ENCODE data around the gene ZBTB20. TPM values are rescaled to one million over a fixed set of nuclear protein-coding genes. Genes with fewer than 3 reads are reported as not detected.

Gene ZBTB20
- total RNA-seq, 5 donors from 2014 or later (not counting 1 experiment from before 2014, with no cell fraction given), result 43.1 to 80.7 (median 48.4) TPM

GRCh38 chr3:114442246-114442645 lies 704.8 kb downstream of the ZBTB20 start:
- H3K36me3 ChIP-seq (ENCODE audit: control insufficient read depth in 2 of 2, extremely low read depth in 1 of 2, insufficient read depth in 1 of 2, low read length in 1 of 2), result no peaks in the 10 kb centered on the region
- H3K4me1 Mint-ChIP-seq, result peaks cover 0 to 4% (median 0%) of the 10 kb centered on the region in 3 donors
- no peaks in the 10 kb centered on the region for H3K9me3 ChIP-seq
- DNase-seq, result no peak
- no peaks in the 10 kb centered on the region for H3K4me1 ChIP-seq (ENCODE audit: control insufficient read depth in 1 of 2, extremely low read depth in 1 of 2, insufficient read depth in 2 of 2, low read length in 2 of 2)
- H3K36me3 Mint-ChIP-seq, result peaks cover 3% of the 10 kb centered on the region
- POLR2A ChIA-PET, result no interaction called here
- H3K4me3 ChIP-seq (ENCODE audit: control insufficient read depth in 1 of 2, extremely low read depth in 1 of 2, low read length in 1 of 2), result no peak overlapping the region
- no peak overlapping the region for H3K4me3 Mint-ChIP-seq
- H3K27me3 ChIP-seq (replicated peaks in 1 of 2; ENCODE audit: control insufficient read depth in 2 of 2, extremely low read depth in 1 of 2, insufficient read depth in 2 of 2, low read length in 1 of 2), result no peaks in the 10 kb centered on the region
- no peaks in the 10 kb centered on the region for H3K27me3 Mint-ChIP-seq
- no peaks in the 10 kb centered on the region for H3K9me3 Mint-ChIP-seq
- ATAC-seq (replicated peaks in 1 of 4), result no peak
- H3K27ac ChIP-seq (ENCODE audit: low read length), result no peak overlapping the region
- CTCF ChIA-PET, result no interaction called here
- H3K27ac Mint-ChIP-seq, result no peak overlapping the region

- no peaks in the 10 kb centered on the region for H3K9me3 Mint-ChIP-seq
- H3K4me1 ChIP-seq (ENCODE audit: control insufficient read depth in 1 of 2, extremely low read depth in 1 of 2, insufficient read depth in 2 of 2, low read length in 2 of 2), result no peaks in the 10 kb centered on the region
- H3K36me3 ChIP-seq (ENCODE audit: control insufficient read depth in 2 of 2, extremely low read depth in 1 of 2, insufficient read depth in 1 of 2, low read length in 1 of 2), result no peaks in the 10 kb centered on the region
- no peak overlapping the region for H3K27ac Mint-ChIP-seq
- no peaks in the 10 kb centered on the region for H3K9me3 ChIP-seq
- no peaks in the 10 kb centered on the region for H3K27me3 ChIP-seq (replicated peaks in 1 of 2; ENCODE audit: control insufficient read depth in 2 of 2, extremely low read depth in 1 of 2, insufficient read depth in 2 of 2, low read length in 1 of 2)
- POLR2A ChIA-PET, result interaction anchor here in 1 of 2 donors (0.6 kb wide), 1 partner anchor 9 kb away, joined by 6 read pairs; no protein-coding TSS in a partner anchor
- 100% methylated on average over 3 of the region's 10 CpGs for WGBS (ENCODE audit: insufficient coverage)
- ATAC-seq (replicated peaks in 1 of 4) (no peak), DNase-seq (no peak)
- no peak overlapping the region for H3K27ac ChIP-seq (ENCODE audit: low read length)
- peaks cover 0 to 7% (median 0%) of the 10 kb centered on the region in 3 donors for H3K4me1 Mint-ChIP-seq
- no peak overlapping the region for H3K4me3 ChIP-seq (ENCODE audit: control insufficient read depth in 1 of 2, extremely low read depth in 1 of 2, low read length in 1 of 2)
- no peaks in the 10 kb centered on the region for H3K27me3 Mint-ChIP-seq
- CTCF ChIA-PET, result interaction anchor here in 1 of 2 donors (0.5 kb wide), 1 partner anchor 32 kb away, joined by 3 read pairs; no protein-coding TSS in a partner anchor
- peaks cover 3% of the 10 kb centered on the region for H3K36me3 Mint-ChIP-seq
- no peak overlapping the region for H3K4me3 Mint-ChIP-seq
Observed at GRCh38 chr3:114441386-114441785, 705.7 kb downstream of the ZBTB20 start.

GRCh38 chr3:114440700-114441099 lies 706.4 kb downstream of the ZBTB20 start:
- CTCF ChIA-PET, result no interaction called here
- H3K36me3 ChIP-seq (ENCODE audit: control insufficient read depth in 2 of 2, extremely low read depth in 1 of 2, insufficient read depth in 1 of 2, low read length in 1 of 2), result no peaks in the 10 kb centered on the region
- no peaks in the 10 kb centered on the region for H3K9me3 Mint-ChIP-seq

GRCh38 chr3:114439284-114439683 lies 707.8 kb downstream of the ZBTB20 start:
- Histone ChIP-seq H3K36me3 (ENCODE audit: control insufficient read depth in 2 of 2, extremely low read depth in 1 of 2, insufficient read depth in 1 of 2, low read length in 1 of 2) (no peaks in the 10 kb centered on the region), H3K4me3 (ENCODE audit: control insufficient read depth in 1 of 2, extremely low read depth in 1 of 2, low read length in 1 of 2) (no peak overlapping the region), H3K9me3 (no peaks in the 10 kb centered on the region), H3K27ac (ENCODE audit: low read length) (no peak overlapping the region), H3K4me1 (ENCODE audit: control insufficient read depth in 1 of 2, extremely low read depth in 1 of 2, insufficient read depth in 2 of 2, low read length in 2 of 2) (no peaks in the 10 kb centered on the region), H3K27me3 (replicated peaks in 1 of 2; ENCODE audit: control insufficient read depth in 2 of 2, extremely low read depth in 1 of 2, insufficient read depth in 2 of 2, low read length in 1 of 2) (no peaks in the 10 kb centered on the region)
- no peaks in the 10 kb centered on the region for H3K27me3 Mint-ChIP-seq
- ChIA-PET CTCF (interaction anchor here in 1 of 2 donors (0.5 to 0.9 kb wide), 2 partner anchors 284 to 871 kb away, joined by 4 to 6 read pairs; no protein-coding TSS in a partner anchor), POLR2A (no interaction called here)
- no peaks in the 10 kb centered on the region for H3K9me3 Mint-ChIP-seq
- no peak for DNase-seq
- H3K4me3 Mint-ChIP-seq, result no peak overlapping the region
- peaks cover 7% of the 10 kb centered on the region for H3K36me3 Mint-ChIP-seq
- peaks cover 0 to 7% (median 0%) of the 10 kb centered on the region in 3 donors for H3K4me1 Mint-ChIP-seq
- ATAC-seq (replicated peaks in 1 of 4), result no peak
- no peak overlapping the region for H3K27ac Mint-ChIP-seq
- WGBS (ENCODE audit: insufficient coverage), result no CpG with 5 or more reads among the region's 1 CpG

More at GRCh38 chr3:114440700-114441099, 706.4 kb downstream of the ZBTB20 start:
- no peak overlapping the region for H3K4me3 Mint-ChIP-seq
- no peak overlapping the region for H3K4me3 ChIP-seq (ENCODE audit: control insufficient read depth in 1 of 2, extremely low read depth in 1 of 2, low read length in 1 of 2)
- H3K27ac ChIP-seq (ENCODE audit: low read length), result no peak overlapping the region
- no peak for ATAC-seq (replicated peaks in 1 of 4)
- no peak for DNase-seq
- POLR2A ChIA-PET, result no interaction called here
- H3K27ac Mint-ChIP-seq, result no peak overlapping the region
- no peaks in the 10 kb centered on the region for H3K4me1 ChIP-seq (ENCODE audit: control insufficient read depth in 1 of 2, extremely low read depth in 1 of 2, insufficient read depth in 2 of 2, low read length in 2 of 2)
- WGBS (ENCODE audit: insufficient coverage), result 100% methylated on average over 2 of the region's 4 CpGs
- no peaks in the 10 kb centered on the region for H3K27me3 Mint-ChIP-seq
- peaks cover 0 to 7% (median 0%) of the 10 kb centered on the region in 3 donors for H3K4me1 Mint-ChIP-seq
- H3K9me3 ChIP-seq, result no peaks in the 10 kb centered on the region
- H3K36me3 Mint-ChIP-seq, result peaks cover 3% of the 10 kb centered on the region
- no peaks in the 10 kb centered on the region for H3K27me3 ChIP-seq (replicated peaks in 1 of 2; ENCODE audit: control insufficient read depth in 2 of 2, extremely low read depth in 1 of 2, insufficient read depth in 2 of 2, low read length in 1 of 2)

DNA sequence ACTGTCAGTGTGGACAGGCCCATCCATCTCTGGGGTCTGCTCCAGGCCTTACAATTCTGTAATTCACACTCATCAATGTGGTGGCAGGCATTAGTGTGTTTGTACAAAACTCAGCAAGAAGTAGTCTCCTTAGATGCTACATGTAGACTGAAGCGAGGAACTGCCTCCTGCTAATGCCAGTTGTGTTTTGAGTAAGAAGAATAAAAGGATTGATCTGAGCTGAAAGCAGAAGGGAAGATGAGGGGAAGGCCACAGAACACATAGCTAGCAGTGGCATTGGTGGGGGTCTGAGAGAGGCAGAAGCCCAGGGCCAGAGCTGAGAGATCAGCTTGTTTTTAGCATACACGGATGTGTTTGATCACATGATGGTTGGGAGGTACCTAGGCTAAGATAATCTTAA lies 709.2 kb downstream of the ZBTB20 start:
- 83% methylated on average over 1 of the region's 2 CpGs for WGBS (ENCODE audit: insufficient coverage)
- Histone ChIP-seq H3K4me3 (ENCODE audit: control insufficient read depth in 1 of 2, extremely low read depth in 1 of 2, low read length in 1 of 2) (no peak overlapping the region), H3K27ac (ENCODE audit: low read length) (no peak overlapping the region), H3K9me3 (no peaks in the 10 kb centered on the region), H3K36me3 (ENCODE audit: control insufficient read depth in 2 of 2, extremely low read depth in 1 of 2, insufficient read depth in 1 of 2, low read length in 1 of 2) (no peaks in the 10 kb centered on the region), H3K4me1 (ENCODE audit: control insufficient read depth in 1 of 2, extremely low read depth in 1 of 2, insufficient read depth in 2 of 2, low read length in 2 of 2) (no peaks in the 10 kb centered on the region), H3K27me3 (replicated peaks in 1 of 2; ENCODE audit: control insufficient read depth in 2 of 2, extremely low read depth in 1 of 2, insufficient read depth in 2 of 2, low read length in 1 of 2) (no peaks in the 10 kb centered on the region)
- Mint-ChIP-seq H3K27ac (no peak overlapping the region), H3K9me3 (no peaks in the 10 kb centered on the region), H3K4me1 (peaks cover 0 to 5% (median 0%) of the 10 kb centered on the region in 3 donors), H3K4me3 (no peak overlapping the region), H3K27me3 (no peaks in the 10 kb centered on the region), H3K36me3 (peaks cover 7% of the 10 kb centered on the region)
- POLR2A ChIA-PET, result interaction anchor here in 1 of 2 donors (0.7 kb wide), 1 partner anchor 9 kb away, joined by 3 read pairs; no protein-coding TSS in a partner anchor
- CTCF ChIA-PET, result no interaction called here
- DNase-seq (no peak), ATAC-seq (replicated peaks in 1 of 4) (no peak)

GRCh38 chr3:114436182-114436581 lies 710.9 kb downstream of the ZBTB20 start:
- Histone ChIP-seq H3K27ac (ENCODE audit: low read length) (no peak overlapping the region), H3K27me3 (replicated peaks in 1 of 2; ENCODE audit: control insufficient read depth in 2 of 2, extremely low read depth in 1 of 2, insufficient read depth in 2 of 2, low read length in 1 of 2) (no peaks in the 10 kb centered on the region), H3K36me3 (ENCODE audit: control insufficient read depth in 2 of 2, extremely low read depth in 1 of 2, insufficient read depth in 1 of 2, low read length in 1 of 2) (no peaks in the 10 kb centered on the region), H3K4me3 (ENCODE audit: control insufficient read depth in 1 of 2, extremely low read depth in 1 of 2, low read length in 1 of 2) (no peak overlapping the region), H3K4me1 (ENCODE audit: control insufficient read depth in 1 of 2, extremely low read depth in 1 of 2, insufficient read depth in 2 of 2, low read length in 2 of 2) (no peaks in the 10 kb centered on the region), H3K9me3 (no peaks in the 10 kb centered on the region)
- ATAC-seq (replicated peaks in 1 of 4) (no peak), DNase-seq (no peak)
- WGBS (ENCODE audit: insufficient coverage), result no CpG with 5 or more reads among the region's 2 CpGs
- peaks cover 0 to 3% (median 0%) of the 10 kb centered on the region in 3 donors for H3K4me1 Mint-ChIP-seq
- H3K4me3 Mint-ChIP-seq, result no peak overlapping the region
- POLR2A ChIA-PET, result interaction anchor here in 1 of 2 donors (0.5 kb wide), 1 partner anchor 223 kb away, joined by 7 read pairs; no protein-coding TSS in a partner anchor
- no peaks in the 10 kb centered on the region for H3K9me3 Mint-ChIP-seq
- no peak overlapping the region for H3K27ac Mint-ChIP-seq
- peaks cover 4% of the 10 kb centered on the region for H3K36me3 Mint-ChIP-seq
- CTCF ChIA-PET, result no interaction called here
- no peaks in the 10 kb centered on the region for H3K27me3 Mint-ChIP-seq

All from T-cell (primary cell).